ENCODE results near the gene FAM168B. TPM values are rescaled to one million over a fixed set of nuclear protein-coding genes. Genes with fewer than 3 reads are reported as not detected.

FAM168B gene
- total and polyA plus RNA-seq, 2 of the 13 experiments (the other 11 are each of a cell fraction or from before 2014, with no cell fraction given), result 64.5 to 113 TPM

- TF ChIP-seq NR2C2 (CRISPR knock-in tag; IDR thresholded peaks at IDR 0.05; ENCODE audit: borderline replicate concordance) (peak; percentile 81), RBFOX2 (IDR thresholded peaks at IDR 0.05; ENCODE audit: low read depth, low read length) (peak; percentile 99), DR1 (CRISPR knock-in tag; IDR thresholded peaks at IDR 0.05) (peak; percentile 32; the same call in 1 of the 2 replicates), HNRNPK (IDR thresholded peaks at IDR 0.05; ENCODE audit: low read depth, low read length, poor library complexity, severe bottlenecking) (peak; percentile 41), HNF4A (CRISPR knock-in tag; IDR thresholded peaks at IDR 0.05) (peak; percentile 25; the same call in 1 of the 2 replicates), ZNF331 (CRISPR knock-in tag; IDR thresholded peaks at IDR 0.05) (peak; percentile 33; the same call in 1 of the 2 replicates), TCF7 (IDR thresholded peaks at IDR 0.05; ENCODE audit: low read depth) (peak; percentile 24; the same call in 1 of the 2 replicates), JUN (CRISPR knock-in tag; IDR thresholded peaks at IDR 0.05) (no peak; the same call in none of the 2 replicates), MEIS2 (CRISPR knock-in tag; IDR thresholded peaks at IDR 0.05) (peak; percentile 67), ZNF446 (CRISPR knock-in tag; IDR thresholded peaks at IDR 0.05) (peak; percentile 90; the same call in 1 of the 2 replicates), RARA (CRISPR knock-in tag; IDR thresholded peaks at IDR 0.05) (peak; percentile 7), THAP7 (CRISPR knock-in tag; IDR thresholded peaks at IDR 0.05) (peak; percentile 94), SAFB2 (CRISPR knock-in tag; IDR thresholded peaks at IDR 0.05; ENCODE audit: borderline replicate concordance, low read depth) (0 out of 2 replicates have a peak, but pooled peaks have one; percentile 40), REL (CRISPR knock-in tag; conservative IDR thresholded peaks at IDR 0.05) (0 out of 2 replicates have a peak, but pooled peaks have one; percentile 60), SP1 (IDR thresholded peaks at IDR 0.05) (no peak), SP1 (CRISPR knock-in tag; IDR thresholded peaks at IDR 0.05) (0 out of 2 replicates have a peak, but pooled peaks have one; percentile 6), CREB1 (IDR thresholded peaks at IDR 0.05) (peak; percentile 67; the same call in 1 of the 2 replicates), CREB1 (CRISPR knock-in tag; IDR thresholded peaks at IDR 0.05) (no peak), PAX8 (CRISPR knock-in tag; IDR thresholded peaks at IDR 0.05; ENCODE audit: borderline replicate concordance) (peak; percentile 96), MYC (CRISPR knock-in tag; IDR thresholded peaks at IDR 0.05; ENCODE audit: borderline replicate concordance) (peak; percentile 84), ZNF879 (CRISPR knock-in tag; IDR thresholded peaks at IDR 0.05) (no peak), PHF20 (CRISPR knock-in tag; IDR thresholded peaks at IDR 0.05) (peak; percentile 64; the same call in 1 of the 2 replicates), TRIM24 (CRISPR knock-in tag; IDR thresholded peaks at IDR 0.05) (no peak), TBX2 (CRISPR knock-in tag; IDR thresholded peaks at IDR 0.05; ENCODE audit: borderline replicate concordance) (peak; percentile 50; the same call in 1 of the 2 replicates), SPEN (CRISPR knock-in tag; IDR thresholded peaks at IDR 0.05; ENCODE audit: low read depth) (peak; percentile 93), ZNF513 (CRISPR knock-in tag; conservative IDR thresholded peaks at IDR 0.05) (peak; percentile 48; the same call in 1 of the 2 replicates), IRF2 (CRISPR knock-in tag; IDR thresholded peaks at IDR 0.05) (no peak), SRY (CRISPR knock-in tag; IDR thresholded peaks at IDR 0.05) (peak; percentile 85; the same call in 1 of the 2 replicates), ZNF136 (CRISPR knock-in tag; IDR thresholded peaks at IDR 0.05; ENCODE audit: low read depth) (0 out of 2 replicates have a peak, but pooled peaks have one; percentile 27), GATAD1 (CRISPR knock-in tag; IDR thresholded peaks at IDR 0.05) (0 out of 2 replicates have a peak, but pooled peaks have one; percentile 57)
- TF ChIP-seq, protein P1, sequence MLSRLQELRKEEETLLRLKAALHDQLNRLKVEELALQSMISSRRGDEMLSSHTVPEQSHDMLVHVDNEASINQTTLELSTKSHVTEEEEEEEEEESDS (CRISPR knock-in tag; IDR thresholded peaks at IDR 0.05; ENCODE audit: borderline replicate concordance), result 0 out of 2 replicates have a peak, but pooled peaks have one; percentile 19
These were observed at the start of gene FAM168B (continued) for GRCh38 chr2:131093006-131093695.

Data from HepG2 (cell line).